EH (cell line): ENCODE data around the gene ACSM2B.
"Not testable (repeated sequence)": the region's sequence is repeated elsewhere in the genome, so short reads cannot be mapped to it uniquely, and the experiment has no call there.

Source experiments
- DNase-seq: peaks from one replicate; pipeline ENCODE4 v3.0.0-alpha.2; 2015; ENCODE audit warnings: low read depth

ACSM2B gene

DNA sequence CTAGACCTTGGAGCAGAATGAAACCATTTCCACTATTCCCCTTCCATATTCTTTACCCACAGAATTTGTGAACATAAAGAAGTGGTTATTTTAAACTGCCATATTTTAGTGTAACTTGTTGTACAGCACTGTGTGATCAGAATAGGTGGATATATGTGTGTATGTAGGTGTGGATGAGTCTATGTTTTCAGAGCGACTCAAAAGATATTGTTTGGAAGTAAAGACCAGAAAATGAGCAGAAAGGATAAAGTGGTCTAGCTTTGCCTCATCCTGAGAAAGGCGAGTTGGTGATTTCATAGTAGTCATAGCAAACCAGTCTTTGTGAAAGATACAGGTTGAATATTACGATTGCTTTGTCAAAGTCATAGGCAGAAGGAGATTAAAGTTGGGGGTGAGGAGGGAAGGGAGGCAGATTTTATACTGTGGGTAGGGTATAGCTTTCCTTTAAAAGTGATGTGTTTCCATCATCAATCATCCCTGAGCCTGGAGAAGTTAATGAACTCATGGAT is 43.8 kb downstream of the ACSM2B start:
- not testable (repeated sequence) for DNase-seq

- not testable (repeated sequence) for DNase-seq
Observed at GRCh38 chr16:20531795-20532194, 44.4 kb downstream of the ACSM2B start.

GRCh38 chr16:20520103-20520502 is 56.1 kb downstream of the ACSM2B start:
- no peak for DNase-seq

DNA sequence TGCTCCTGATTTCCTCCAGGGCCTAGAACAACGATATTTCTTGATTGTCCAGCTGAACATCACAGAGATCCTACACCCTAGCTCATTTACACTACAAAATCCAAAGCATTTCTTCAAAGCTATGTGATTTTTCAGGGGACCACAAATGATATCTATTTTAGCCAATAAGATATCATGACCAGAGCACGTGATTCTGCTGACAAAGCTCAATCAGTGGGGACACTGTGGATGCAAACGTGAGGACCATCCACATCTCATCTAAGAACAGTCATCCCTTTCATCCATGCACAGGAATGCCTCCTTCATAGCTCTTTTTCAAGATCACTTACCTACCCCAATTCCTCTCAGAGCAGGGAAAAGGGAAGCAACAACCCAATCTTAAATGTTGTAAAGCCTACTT is 56.9 kb downstream of the ACSM2B start:
- DNase-seq = no peak

GRCh38 chr16:20517149-20517548 is 59.0 kb downstream of the ACSM2B start:
- DNase-seq = no peak

DNA sequence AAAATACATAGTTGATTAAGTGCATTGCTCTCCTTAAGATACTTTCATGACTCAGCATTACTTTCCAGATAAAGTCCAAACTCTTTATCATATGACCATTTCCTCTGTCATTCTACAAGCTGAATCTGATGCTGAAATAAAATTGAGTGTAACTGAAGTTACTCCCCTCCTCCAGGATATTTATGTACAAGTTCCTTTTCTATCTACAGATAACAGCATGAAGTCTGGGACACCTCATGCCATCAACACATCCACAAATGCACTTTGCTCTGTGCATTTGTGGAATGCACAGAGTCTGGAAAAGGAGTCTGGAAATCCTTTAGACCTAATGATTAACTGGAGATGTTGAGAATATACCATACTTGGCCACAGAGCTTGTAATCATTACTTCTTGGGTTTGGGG is 60.5 kb downstream of the ACSM2B start:
- DNase-seq = no peak

DNA sequence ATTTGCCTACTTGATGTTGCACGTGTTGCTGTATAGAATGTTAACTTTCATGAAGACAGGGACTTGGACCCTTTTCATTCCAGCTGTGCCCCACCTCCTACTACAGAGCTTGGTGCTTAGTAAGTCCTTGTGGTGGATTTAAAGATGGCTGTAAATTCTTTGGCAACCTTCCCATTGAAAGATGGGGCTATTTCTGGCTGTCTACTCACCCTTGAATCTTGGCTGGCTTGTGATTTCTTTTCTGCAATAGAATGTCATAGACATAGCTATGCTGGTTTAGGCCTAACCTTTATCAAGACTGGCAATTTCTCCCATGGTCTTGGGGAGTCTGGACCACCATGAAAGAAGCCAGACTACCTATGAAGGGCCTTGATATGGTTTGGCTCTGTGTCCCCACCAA is 65.8 kb downstream of the ACSM2B start:
- DNase-seq = no peak

GRCh38 chr16:20507280-20507679 is 68.9 kb downstream of the ACSM2B start:
- DNase-seq = no peak

DNA sequence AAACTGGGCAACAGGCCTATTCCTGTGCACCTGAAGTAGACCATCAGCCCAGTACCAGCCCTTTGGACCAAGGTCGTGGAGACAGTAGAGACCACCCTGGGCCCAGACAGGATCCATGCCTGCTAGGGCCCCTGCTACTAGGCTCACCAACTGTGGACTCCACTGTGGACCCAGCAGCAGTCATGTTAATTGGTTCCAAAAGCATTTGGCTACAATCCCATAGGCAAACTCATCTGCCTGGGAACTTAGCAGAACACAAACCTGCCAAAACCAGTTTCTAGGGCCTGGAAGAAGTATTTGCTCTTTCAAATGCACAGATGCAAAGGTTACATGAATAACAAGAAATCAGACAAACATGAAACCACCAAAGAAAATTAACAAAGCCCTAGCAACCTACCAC is 71.7 kb downstream of the ACSM2B start:
- no peak for DNase-seq

- DNase-seq = not testable (repeated sequence)
Observed at GRCh38 chr16:20491448-20491847, 84.7 kb downstream of the ACSM2B start.

- not testable (repeated sequence) for DNase-seq
Observed at GRCh38 chr16:20490994-20491393, 85.2 kb downstream of the ACSM2B start.
